ENCODE results near the gene CCDC88C. TPM values are rescaled to one million over a fixed set of nuclear protein-coding genes. Genes with fewer than 3 reads are reported as not detected.

CCDC88C gene
- total RNA-seq, 1 experiment from 2014 or later, result 33.2 TPM

GRCh38 chr14:91341751-91342154 lies 75.9 kb downstream of the CCDC88C start:
- intact Hi-C loops (cut with micrococcal nuclease; ENCODE audit: unreplicated experiment), result no loop called here
- Mint-ChIP-seq H3K4me1 (ENCODE audit: low read depth, unreplicated experiment) (peaks cover 11% of the 10 kb centered on the region), H3K27me3 (ENCODE audit: unreplicated experiment) (no peaks in the 10 kb centered on the region), H3K9me3 (ENCODE audit: low read depth, unreplicated experiment) (no peaks in the 10 kb centered on the region), H3K4me3 (ENCODE audit: low read depth, unreplicated experiment) (no peak overlapping the region), H3K27ac (ENCODE audit: unreplicated experiment) (no peak overlapping the region), H3K36me3 (ENCODE audit: insufficient read depth, unreplicated experiment) (peaks cover 12% of the 10 kb centered on the region)
- TF ChIP-seq CTCF (IDR thresholded peaks at IDR 0.05; ENCODE audit: unreplicated experiment), result no peak
- no TSS peak for BruUV-seq (replicated peaks)
- CTCF ChIA-PET, result no interaction called here
- DNase-seq, result no peak

GRCh38 chr14:91341334-91341733 lies 76.3 kb downstream of the CCDC88C start:
- peaks cover 7% of the 10 kb centered on the region for H3K4me1 Mint-ChIP-seq (ENCODE audit: low read depth, unreplicated experiment)
- no peaks in the 10 kb centered on the region for H3K27me3 Mint-ChIP-seq (ENCODE audit: unreplicated experiment)
- no peak overlapping the region for H3K4me3 Mint-ChIP-seq (ENCODE audit: low read depth, unreplicated experiment)
- H3K27ac Mint-ChIP-seq (ENCODE audit: unreplicated experiment), result no peak overlapping the region
- TF ChIP-seq CTCF (IDR thresholded peaks at IDR 0.05; ENCODE audit: unreplicated experiment), result no peak
- CTCF ChIA-PET, result no interaction called here
- no peak for DNase-seq
- no TSS peak for BruUV-seq (replicated peaks)
- H3K36me3 Mint-ChIP-seq (ENCODE audit: insufficient read depth, unreplicated experiment), result peaks cover 12% of the 10 kb centered on the region
- no peaks in the 10 kb centered on the region for H3K9me3 Mint-ChIP-seq (ENCODE audit: low read depth, unreplicated experiment)
- intact Hi-C loops (cut with micrococcal nuclease; ENCODE audit: unreplicated experiment), result no loop called here

- CTCF ChIA-PET, result no interaction called here
- no TSS peak for BruUV-seq (replicated peaks)
- Mint-ChIP-seq H3K27me3 (ENCODE audit: unreplicated experiment) (no peaks in the 10 kb centered on the region), H3K4me3 (ENCODE audit: low read depth, unreplicated experiment) (no peak overlapping the region), H3K36me3 (ENCODE audit: insufficient read depth, unreplicated experiment) (peaks cover 16% of the 10 kb centered on the region), H3K9me3 (ENCODE audit: low read depth, unreplicated experiment) (no peaks in the 10 kb centered on the region), H3K27ac (ENCODE audit: unreplicated experiment) (no peak overlapping the region), H3K4me1 (ENCODE audit: low read depth, unreplicated experiment) (no peaks in the 10 kb centered on the region)
- TF ChIP-seq CTCF (IDR thresholded peaks at IDR 0.05; ENCODE audit: unreplicated experiment), result no peak
- DNase-seq, result no peak
- intact Hi-C loops (cut with micrococcal nuclease; ENCODE audit: unreplicated experiment), result no loop called here
Measured at GRCh38 chr14:91339671-91340369, 77.8 kb downstream of the CCDC88C start.

GRCh38 chr14:91339076-91339475 lies 78.5 kb downstream of the CCDC88C start:
- Mint-ChIP-seq H3K36me3 (ENCODE audit: insufficient read depth, unreplicated experiment) (peaks cover 16% of the 10 kb centered on the region), H3K27me3 (ENCODE audit: unreplicated experiment) (no peaks in the 10 kb centered on the region), H3K27ac (ENCODE audit: unreplicated experiment) (no peak overlapping the region), H3K9me3 (ENCODE audit: low read depth, unreplicated experiment) (no peaks in the 10 kb centered on the region), H3K4me3 (ENCODE audit: low read depth, unreplicated experiment) (no peak overlapping the region), H3K4me1 (ENCODE audit: low read depth, unreplicated experiment) (no peaks in the 10 kb centered on the region)
- TF ChIP-seq CTCF (IDR thresholded peaks at IDR 0.05; ENCODE audit: unreplicated experiment), result no peak
- CTCF ChIA-PET, result interaction anchor here (0.6 kb wide), 1 partner anchor 184 kb away, joined by 3 read pairs; no protein-coding TSS in a partner anchor
- no peak for DNase-seq
- intact Hi-C loops (cut with micrococcal nuclease; ENCODE audit: unreplicated experiment), result no loop called here
- BruUV-seq (replicated peaks), result no TSS peak

Measured in Calu3 (cell line).